KOPT-K1 (cell line): ENCODE measurements around the gene VIT.

Experiments used
- H3K27ac ChIP-seq: fragments of 200-600 bp; sonication (generic); 2 replicates; pipeline ENCODE4 v1.5.1; 2016; ENCODE audit warnings: antibody characterized with exemption, mild to moderate bottlenecking, low read depth, low read length; ENCODE audit not compliant: poor library complexity, severe bottlenecking
- H3K36me3 ChIP-seq: fragments of 200-600 bp; sonication (generic); 2 replicates; pipeline ENCODE4 v1.5.1; 2017; ENCODE audit warnings: antibody characterized with exemption, mild to moderate bottlenecking, low read length, moderate library complexity; ENCODE audit not compliant: insufficient read depth
- H3K9me3 ChIP-seq: fragments of 200-600 bp; sonication (generic); 2 replicates; pipeline ENCODE4 v1.5.1; 2017; ENCODE audit warnings: antibody characterized with exemption, low read length, mild to moderate bottlenecking; ENCODE audit not compliant: insufficient read depth, poor library complexity, severe bottlenecking

Gene VIT

GRCh38 chr2:36750101-36750500, 53.6 kb downstream of the VIT start:
- Histone ChIP-seq H3K36me3 (no peaks in the 10 kb centered on the region), H3K27ac (no peak overlapping the region), H3K9me3 (no peaks in the 10 kb centered on the region)

GRCh38 chr2:36753706-36754221, 57.3 kb downstream of the VIT start:
- no peaks in the 10 kb centered on the region for H3K36me3 ChIP-seq
- H3K9me3 ChIP-seq: no peaks in the 10 kb centered on the region
- H3K27ac ChIP-seq: no peak overlapping the region

GRCh38 chr2:36754578-36754977, 58.1 kb downstream of the VIT start:
- Histone ChIP-seq H3K27ac (no peak overlapping the region), H3K9me3 (no peaks in the 10 kb centered on the region), H3K36me3 (no peaks in the 10 kb centered on the region)

GRCh38 chr2:36756438-36756837, 59.9 kb downstream of the VIT start:
- Histone ChIP-seq H3K36me3 (no peaks in the 10 kb centered on the region), H3K9me3 (no peaks in the 10 kb centered on the region), H3K27ac (no peak overlapping the region)

GRCh38 chr2:36762764-36763490, 66.4 kb downstream of the VIT start:
- Histone ChIP-seq H3K27ac (no peak overlapping the region), H3K36me3 (no peaks in the 10 kb centered on the region), H3K9me3 (no peaks in the 10 kb centered on the region)

- H3K36me3 ChIP-seq: no peaks in the 10 kb centered on the region
- H3K27ac ChIP-seq: no peak overlapping the region
- no peaks in the 10 kb centered on the region for H3K9me3 ChIP-seq
Observed at GRCh38 chr2:36769106-36769505, 72.6 kb downstream of the VIT start.

- H3K9me3 ChIP-seq: no peaks in the 10 kb centered on the region
- H3K36me3 ChIP-seq: no peaks in the 10 kb centered on the region
- H3K27ac ChIP-seq: no peak overlapping the region
Observed at GRCh38 chr2:36770542-36771287, 74.2 kb downstream of the VIT start.

- Histone ChIP-seq H3K27ac (no peak overlapping the region), H3K36me3 (no peaks in the 10 kb centered on the region), H3K9me3 (no peaks in the 10 kb centered on the region)
Observed at GRCh38 chr2:36771671-36772070, 75.2 kb downstream of the VIT start.

GRCh38 chr2:36773947-36774346, 77.4 kb downstream of the VIT start:
- H3K27ac ChIP-seq: no peak overlapping the region
- no peaks in the 10 kb centered on the region for H3K36me3 ChIP-seq
- no peaks in the 10 kb centered on the region for H3K9me3 ChIP-seq

GRCh38 chr2:36775261-36775660, 78.8 kb downstream of the VIT start:
- H3K27ac ChIP-seq: no peak overlapping the region
- no peaks in the 10 kb centered on the region for H3K36me3 ChIP-seq
- H3K9me3 ChIP-seq: no peaks in the 10 kb centered on the region

GRCh38 chr2:36775806-36776205, 79.3 kb downstream of the VIT start:
- no peak overlapping the region for H3K27ac ChIP-seq
- H3K9me3 ChIP-seq: no peaks in the 10 kb centered on the region

GRCh38 chr2:36777272-36777671, 80.8 kb downstream of the VIT start:
- Histone ChIP-seq H3K36me3 (no peaks in the 10 kb centered on the region), H3K27ac (no peak overlapping the region), H3K9me3 (no peaks in the 10 kb centered on the region)

More at GRCh38 chr2:36775806-36776205, 79.3 kb downstream of the VIT start:
- no peaks in the 10 kb centered on the region for H3K36me3 ChIP-seq

- Histone ChIP-seq H3K9me3 (no peaks in the 10 kb centered on the region), H3K27ac (no peak overlapping the region), H3K36me3 (no peaks in the 10 kb centered on the region)
Observed at GRCh38 chr2:36777788-36778187, 81.3 kb downstream of the VIT start.

GRCh38 chr2:36779462-36779861, 83.0 kb downstream of the VIT start:
- H3K27ac ChIP-seq: no peak overlapping the region
- no peaks in the 10 kb centered on the region for H3K36me3 ChIP-seq

GRCh38 chr2:36780231-36780839, 83.8 kb downstream of the VIT start:
- H3K27ac ChIP-seq: no peak overlapping the region
- H3K9me3 ChIP-seq: no peaks in the 10 kb centered on the region
- no peaks in the 10 kb centered on the region for H3K36me3 ChIP-seq

More at GRCh38 chr2:36779462-36779861, 83.0 kb downstream of the VIT start:
- H3K9me3 ChIP-seq: no peaks in the 10 kb centered on the region
